Left lung (tissue), 10 donors: ENCODE data around the gene PIK3C3. TPM values are rescaled to one million over a fixed set of nuclear protein-coding genes. Genes with fewer than 3 reads are reported as not detected.

Experiments used
- ATAC-seq: fragments of 200-7000 bp; cut with Tn5 transposase; one replicate; pipeline ENCODE4 v1.9.1; 2020; ENCODE audit warnings: moderate library complexity
- DNase-seq, 4 donors: peaks; one replicate each; pipeline ENCODE4 v3.0.0-alpha.2; 2013 to 2020
- H3K27ac ChIP-seq, 2 donors: fragments of 200-600 bp; sonication (generic) in 1 of 2; one replicate each; pipeline versions ENCODE4 v1.5.0 to v1.8.0; 2020 to 2021
- H3K27me3 ChIP-seq, 2 donors: fragments of 200-600 bp; sonication (generic) in 1 of 2; one replicate each; pipeline versions ENCODE4 v1.5.0 to v1.8.0; 2020 to 2021
- H3K36me3 ChIP-seq, 2 donors: fragments of 200-600 bp; sonication (generic) in 1 of 2; one replicate each; pipeline versions ENCODE4 v1.5.0 to v1.8.0; 2020 to 2021
- H3K4me1 ChIP-seq, 2 donors: fragments of 200-600 bp; one replicate each; pipeline ENCODE4 v1.8.0; 2021
- H3K4me3 ChIP-seq, 2 donors: fragments of 200-600 bp; sonication (generic) in 1 of 2; one replicate each; pipeline versions ENCODE4 v1.5.0 to v1.8.0; 2020 to 2021; ENCODE audit warnings: mild to moderate bottlenecking in 1 of 2
- H3K9me3 ChIP-seq, 2 donors: fragments of 200-600 bp; sonication (generic) in 1 of 2; one replicate each; pipeline versions ENCODE4 v1.5.0 to v1.8.0; 2020 to 2021
- CTCF ChIP-seq, 2 donors: fragments of 200-600 bp; sonication (generic) in 1 of 2; IDR thresholded peaks; one replicate each; pipeline versions ENCODE4 v1.5.0 to v1.8.0; 2021; ENCODE audit warnings: antibody characterized with exemption in 2 of 2
- intact Hi-C, 2 donors: fragments of 100-400 bp; cut with DNase I; formaldehyde crosslinking; loops; one replicate each; pipeline versions ENCODE4 v1.11.2 to v1.14.2; 2022
- polyA plus RNA-seq, 6 donors: library from polyadenylated mRNA; unstranded; fragments of 120-200 nt; gene quantifications; one replicate each; pipeline ENCODE4 v1.2.1, GENCODE V29; 2013; ENCODE audit not compliant: insufficient read length in 6 of 6
- total RNA-seq, 2 donors: library from RNA; stranded (reverse); fragmentation: NEBNext Ultra II Directional; extraction: Animal tissue kit (Norgen Biotek cat#: 25700); gene quantifications; one replicate each; pipeline ENCODE4 v1.2.1, GENCODE V29; 2021
- donor health status: DM: no; HTN: yes; CAD: no.
- donor health status: DM: no; HTN: no; CAD: no.

The PIK3C3 gene
- total and polyA plus RNA-seq, 8 donors, result 40.3 to 75.2 (median 55.2) TPM

GRCh38 chr18:41921770-41922169, 33.3 kb upstream of the PIK3C3 start:
- Histone ChIP-seq H3K36me3 (no peaks in the 10 kb centered on the region), H3K27me3 (no peaks in the 10 kb centered on the region), H3K27ac (no peak overlapping the region), H3K9me3 (no peaks in the 10 kb centered on the region), H3K4me1 (peaks cover 0 to 4% of the 10 kb centered on the region in 2 donors), H3K4me3 (no peak overlapping the region)
- TF ChIP-seq CTCF (IDR thresholded peaks at IDR 0.05), result no peak
- DNase-seq (no peak), ATAC-seq (no peak)
- intact Hi-C loops, result no loop called here

DNA sequence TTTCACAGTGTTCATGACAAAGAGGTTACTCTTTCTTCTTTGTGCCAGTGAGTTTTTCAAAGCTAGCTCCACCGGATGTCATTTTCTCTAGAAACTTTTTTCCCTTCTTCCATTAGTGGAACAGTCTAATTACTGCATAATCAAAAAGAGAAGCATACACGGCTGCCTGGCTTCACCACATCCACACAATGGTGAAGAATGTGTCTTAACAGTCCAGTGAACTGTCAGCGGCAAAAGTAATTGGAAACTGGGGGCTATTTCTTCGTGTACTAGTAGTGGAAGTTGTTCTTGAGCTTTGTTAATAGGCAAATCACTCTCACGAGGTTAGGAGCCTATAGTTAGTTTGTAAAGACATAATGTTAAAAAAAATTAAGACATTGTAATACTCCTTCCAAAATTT, 32.9 kb upstream of the PIK3C3 start:
- Histone ChIP-seq H3K27me3 (no peaks in the 10 kb centered on the region), H3K36me3 (no peaks in the 10 kb centered on the region), H3K4me3 (no peak overlapping the region), H3K27ac (no peak overlapping the region), H3K9me3 (no peaks in the 10 kb centered on the region), H3K4me1 (peaks cover 0 to 4% of the 10 kb centered on the region in 2 donors)
- no peak for TF ChIP-seq CTCF (IDR thresholded peaks at IDR 0.05)
- peak in 2 of 4 donors; percentile 12 to 22 for DNase-seq
- ATAC-seq, result no peak
- intact Hi-C loops, result no loop called here

DNA sequence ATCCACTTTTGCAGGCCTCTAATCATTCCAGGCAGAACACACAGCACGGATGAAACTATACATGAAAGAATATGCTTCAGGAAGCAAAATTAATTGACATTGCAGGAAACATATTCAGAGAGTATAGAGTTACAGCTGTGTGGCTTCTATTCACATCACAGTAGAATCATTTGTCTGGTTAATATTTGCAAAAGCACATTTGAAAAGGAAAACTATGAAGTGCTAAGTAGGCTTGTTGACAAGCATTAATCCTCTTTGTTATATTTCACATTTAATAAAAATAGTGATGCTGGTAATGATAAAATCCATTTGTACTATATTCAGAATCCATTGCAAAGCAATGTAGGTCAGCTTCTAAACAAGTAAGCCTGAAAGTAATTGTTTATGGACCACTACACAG, 32.2 kb upstream of the PIK3C3 start:
- ATAC-seq, result no peak
- Histone ChIP-seq H3K9me3 (no peaks in the 10 kb centered on the region), H3K36me3 (no peaks in the 10 kb centered on the region), H3K4me3 (no peak overlapping the region), H3K27ac (no peak overlapping the region), H3K27me3 (no peaks in the 10 kb centered on the region), H3K4me1 (peaks cover 0 to 4% of the 10 kb centered on the region in 2 donors)
- no peak for TF ChIP-seq CTCF (IDR thresholded peaks at IDR 0.05)
- intact Hi-C loops, result no loop called here
- peak in 2 of 4 donors; percentile 70 to 80 for DNase-seq

- no peak for TF ChIP-seq CTCF (IDR thresholded peaks at IDR 0.05)
- DNase-seq, result peak in 2 of 4 donors; percentile 52 to 59
- Histone ChIP-seq H3K36me3 (no peaks in the 10 kb centered on the region), H3K4me1 (peaks cover 0 to 4% of the 10 kb centered on the region in 2 donors), H3K9me3 (no peaks in the 10 kb centered on the region), H3K4me3 (no peak overlapping the region), H3K27me3 (no peaks in the 10 kb centered on the region), H3K27ac (no peak overlapping the region)
- intact Hi-C loops, result no loop called here
- ATAC-seq, result no peak
Observed at GRCh38 chr18:41923446-41923845, 31.6 kb upstream of the PIK3C3 start.

GRCh38 chr18:41928581-41928980, 26.5 kb upstream of the PIK3C3 start:
- no peak for ATAC-seq
- Histone ChIP-seq H3K27ac (no peak overlapping the region), H3K4me3 (no peak overlapping the region), H3K9me3 (no peaks in the 10 kb centered on the region), H3K4me1 (peaks cover 0 to 1% of the 10 kb centered on the region in 2 donors), H3K27me3 (no peaks in the 10 kb centered on the region), H3K36me3 (no peaks in the 10 kb centered on the region)
- DNase-seq, result no peak
- intact Hi-C loops, result no loop called here
- TF ChIP-seq CTCF (IDR thresholded peaks at IDR 0.05), result no peak
